NCI-H2227 treated with DMSO at 0.1 percent for 48 hours (cell line): ENCODE results near the gene CRIP2.

ENCODE experiments used
- DNase-seq: peaks from one replicate; lab custom pipeline; 2025; lab: John Stamatoyannopoulos, UW

CRIP2 gene

DNA sequence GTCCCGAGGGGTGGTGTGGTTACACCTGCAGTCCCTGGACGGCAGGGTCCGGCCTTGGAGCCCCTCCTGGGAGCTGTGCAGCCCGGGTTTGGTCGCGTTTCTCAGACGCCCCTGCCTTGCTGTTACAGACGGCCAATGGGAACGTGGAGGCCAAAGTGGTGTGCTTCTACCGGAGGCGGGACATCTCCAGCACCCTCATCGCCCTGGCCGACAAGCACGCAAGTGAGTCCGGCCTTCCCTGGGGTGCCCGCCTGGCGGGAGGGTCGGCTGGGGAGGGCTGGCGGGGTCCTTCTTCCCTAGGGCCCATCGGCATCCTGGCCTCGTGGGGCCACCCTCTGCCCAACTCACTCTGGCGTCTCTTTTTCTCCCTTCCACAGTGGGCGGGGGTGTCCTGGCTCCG is 29.3 kb upstream of the CRIP2 start:
- no peak for DNase-seq

DNA sequence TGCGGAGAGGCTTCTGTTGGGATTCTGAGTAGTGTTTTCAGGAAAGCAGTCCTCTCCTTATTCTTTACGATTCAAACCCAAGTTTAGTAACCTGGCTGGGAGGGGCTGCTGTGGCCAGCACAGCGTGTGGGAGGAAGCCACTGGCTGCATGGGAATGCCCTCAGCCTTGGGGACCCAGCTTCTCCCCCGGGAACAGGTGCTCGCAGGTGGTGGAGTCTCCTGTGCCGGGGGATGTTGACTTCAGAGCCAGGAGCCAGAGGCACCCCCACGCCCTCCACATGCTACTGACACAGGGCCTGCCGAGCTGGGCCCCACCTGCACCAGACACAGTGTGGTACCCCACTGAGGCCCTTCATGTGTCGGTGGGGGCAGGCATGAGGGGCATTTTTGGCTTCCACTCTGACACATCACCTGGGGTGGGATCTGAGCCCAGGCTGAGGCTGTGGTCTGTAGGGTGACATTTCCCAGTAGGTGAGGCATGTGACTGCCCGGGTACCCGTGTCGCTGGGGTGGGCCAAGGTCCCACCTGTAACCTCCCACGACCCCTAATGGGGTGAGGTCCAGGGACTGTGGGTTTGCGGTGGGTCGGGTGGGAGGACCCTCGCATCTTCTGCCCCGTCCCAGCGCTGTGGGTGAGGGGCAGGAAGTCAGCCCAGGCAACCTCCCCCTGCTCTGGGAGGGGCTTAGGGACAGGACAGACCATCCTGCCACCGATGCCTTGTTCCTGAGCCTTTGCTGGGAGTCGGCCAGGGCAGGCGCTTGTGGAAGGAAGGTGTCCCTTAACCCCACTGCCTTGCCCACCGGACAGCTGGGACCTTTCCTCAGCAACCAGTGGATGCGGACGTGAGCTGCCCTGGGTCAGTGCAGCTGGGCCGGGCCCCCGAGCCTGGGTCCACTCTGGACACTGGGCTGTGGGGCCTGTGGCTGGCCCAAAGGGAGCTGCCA is 28.4 kb upstream of the CRIP2 start:
- no peak for DNase-seq

DNA sequence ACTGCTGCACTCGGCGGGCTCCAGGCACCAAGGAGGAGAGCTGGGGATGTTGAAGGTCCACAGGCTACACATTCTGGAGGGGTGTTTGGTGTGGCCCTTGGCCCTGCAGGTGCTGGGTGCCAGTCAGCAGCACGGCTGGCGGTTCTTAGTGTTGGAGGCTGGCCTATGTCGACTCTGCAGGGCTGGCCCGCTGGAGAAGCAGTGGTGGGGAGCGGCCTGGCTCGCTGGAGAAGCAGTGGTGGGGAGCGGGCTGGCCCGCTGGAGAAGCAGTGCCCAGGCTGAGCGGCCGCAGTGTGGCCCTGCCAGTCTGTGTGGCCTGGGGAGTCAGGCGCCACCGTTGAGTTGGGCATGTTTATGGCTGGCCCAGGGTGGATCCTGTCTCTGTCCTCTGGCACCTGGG is 27.6 kb upstream of the CRIP2 start:
- no peak for DNase-seq

DNA sequence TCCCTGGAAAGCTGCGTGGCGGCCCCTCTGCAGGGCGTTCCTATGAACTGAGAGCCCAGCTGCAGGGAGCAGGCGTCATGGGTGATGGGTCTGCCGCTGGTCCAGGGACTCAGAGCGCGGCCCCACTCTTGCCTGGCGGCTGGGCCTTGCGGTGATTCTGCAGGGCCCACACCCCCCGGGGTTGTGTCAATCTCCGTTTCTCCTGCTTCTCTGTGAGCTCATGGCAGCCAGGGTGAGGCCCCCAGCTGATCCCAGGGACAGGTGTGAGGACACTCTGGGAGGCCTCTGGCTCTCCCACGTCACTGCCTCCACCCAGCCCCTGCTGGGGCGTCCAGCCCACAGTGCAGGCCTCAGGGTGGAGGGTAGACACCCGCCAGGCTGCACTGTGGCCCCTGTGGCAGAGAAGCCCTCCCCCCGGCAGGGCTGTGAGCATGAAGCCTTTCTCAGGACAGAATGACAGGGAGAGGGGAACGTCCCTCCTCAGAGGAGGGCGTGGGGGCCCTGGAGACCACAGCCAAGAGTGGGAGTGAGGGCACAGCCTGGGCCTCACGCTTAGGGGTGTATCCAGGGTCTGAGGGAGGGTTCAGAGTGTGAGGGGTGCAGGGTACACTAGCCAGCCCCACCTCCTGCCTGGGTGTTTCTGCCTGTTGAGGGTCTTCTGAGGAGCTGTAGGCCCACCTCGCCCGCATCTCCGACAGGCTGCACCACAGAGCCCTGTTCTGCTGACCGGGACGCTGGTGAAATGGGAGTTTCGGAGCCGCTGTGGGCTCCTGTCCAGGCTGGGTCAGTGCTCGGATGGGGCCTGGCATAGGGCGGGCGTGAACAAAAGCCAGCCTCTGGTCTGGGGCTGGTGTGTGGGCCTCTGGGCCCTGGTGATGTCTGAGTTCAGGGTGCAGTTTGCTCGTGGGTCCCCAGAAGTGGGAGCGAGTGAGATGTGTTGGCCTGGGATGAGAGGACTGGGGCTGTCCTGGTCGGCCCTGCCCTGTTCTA is 26.7 kb upstream of the CRIP2 start:
- no peak for DNase-seq

DNA sequence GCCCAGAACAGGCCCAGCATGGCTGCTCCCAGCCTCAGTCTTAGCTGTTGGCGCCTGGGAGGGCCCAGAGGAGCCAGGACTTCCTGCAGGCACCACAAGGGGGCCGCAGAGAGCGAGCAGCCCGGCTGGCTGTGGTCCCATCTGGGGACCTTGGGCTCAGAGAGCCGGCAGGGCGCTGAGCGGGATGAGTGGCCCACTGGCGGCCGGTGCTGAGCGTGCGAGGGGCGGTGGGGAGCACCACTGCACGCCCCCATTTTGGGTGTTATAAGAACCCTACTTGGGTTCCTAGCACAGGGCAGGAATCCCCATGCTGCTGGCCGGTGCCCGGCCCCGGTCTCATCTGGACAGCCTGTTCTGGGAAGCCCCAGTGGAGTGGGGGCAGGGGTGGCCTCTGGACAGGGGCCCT is 25.9 kb upstream of the CRIP2 start:
- no peak for DNase-seq

DNA sequence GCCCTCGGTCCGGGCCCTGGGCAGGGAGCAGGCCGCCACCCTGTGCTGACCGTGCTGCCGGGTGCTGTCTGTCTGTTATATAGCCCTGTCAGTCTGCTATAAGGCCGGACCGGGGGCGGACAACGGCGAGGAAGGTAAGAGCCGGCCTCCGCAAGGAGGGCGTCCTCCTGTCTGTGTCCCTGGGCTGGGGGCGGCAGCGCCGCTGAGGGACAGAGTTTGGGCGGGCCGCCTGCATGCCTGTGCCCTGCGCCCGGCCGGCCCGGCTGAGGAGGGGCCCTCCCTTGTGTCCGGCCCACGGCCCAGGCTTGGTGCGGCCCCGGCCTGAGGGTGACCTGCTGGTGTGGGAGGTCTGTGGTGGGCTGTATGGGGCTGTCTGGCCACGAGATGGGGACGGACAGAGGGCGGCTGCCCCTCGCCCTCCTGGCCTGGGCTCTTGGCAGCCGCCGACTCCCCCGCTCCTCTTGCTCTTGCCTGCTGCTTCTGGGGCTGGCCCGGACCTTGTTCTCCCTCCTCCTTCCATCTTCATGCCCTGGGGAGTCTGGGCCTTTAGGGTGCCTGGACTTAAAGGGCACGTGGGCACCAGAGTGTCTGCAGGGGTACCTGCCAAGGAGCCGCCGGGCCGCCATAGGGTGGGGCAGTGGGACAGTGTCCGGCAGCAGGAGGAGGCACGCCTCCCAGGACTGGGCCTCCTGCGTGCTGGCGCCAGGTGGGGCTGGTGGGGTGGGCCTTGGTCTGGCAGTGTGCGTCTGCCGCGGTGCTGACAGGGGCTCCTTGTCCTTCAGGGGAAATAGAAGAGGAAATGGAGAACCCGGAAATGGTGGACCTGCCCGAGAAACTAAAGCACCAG is 25.1 kb upstream of the CRIP2 start:
- DNase-seq: no peak

DNA sequence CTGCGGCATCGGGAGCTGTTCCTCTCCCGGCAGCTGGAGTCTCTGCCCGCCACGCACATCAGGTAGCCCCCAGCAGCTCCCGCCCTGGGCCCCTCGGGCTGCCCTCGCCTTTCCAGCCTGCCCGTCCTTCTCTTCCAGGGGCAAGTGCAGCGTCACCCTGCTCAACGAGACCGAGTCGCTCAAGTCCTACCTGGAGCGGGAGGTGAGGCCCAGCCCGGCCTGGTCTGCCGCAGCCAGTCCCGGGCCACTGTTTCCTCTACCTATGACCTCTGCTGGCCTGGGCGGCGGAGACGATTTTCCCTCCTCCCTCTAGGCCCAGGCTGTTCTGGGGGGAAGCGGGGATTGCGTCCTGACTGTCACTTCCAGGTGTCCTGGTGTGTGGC is 24.5 kb upstream of the CRIP2 start:
- DNase-seq: no peak

DNA sequence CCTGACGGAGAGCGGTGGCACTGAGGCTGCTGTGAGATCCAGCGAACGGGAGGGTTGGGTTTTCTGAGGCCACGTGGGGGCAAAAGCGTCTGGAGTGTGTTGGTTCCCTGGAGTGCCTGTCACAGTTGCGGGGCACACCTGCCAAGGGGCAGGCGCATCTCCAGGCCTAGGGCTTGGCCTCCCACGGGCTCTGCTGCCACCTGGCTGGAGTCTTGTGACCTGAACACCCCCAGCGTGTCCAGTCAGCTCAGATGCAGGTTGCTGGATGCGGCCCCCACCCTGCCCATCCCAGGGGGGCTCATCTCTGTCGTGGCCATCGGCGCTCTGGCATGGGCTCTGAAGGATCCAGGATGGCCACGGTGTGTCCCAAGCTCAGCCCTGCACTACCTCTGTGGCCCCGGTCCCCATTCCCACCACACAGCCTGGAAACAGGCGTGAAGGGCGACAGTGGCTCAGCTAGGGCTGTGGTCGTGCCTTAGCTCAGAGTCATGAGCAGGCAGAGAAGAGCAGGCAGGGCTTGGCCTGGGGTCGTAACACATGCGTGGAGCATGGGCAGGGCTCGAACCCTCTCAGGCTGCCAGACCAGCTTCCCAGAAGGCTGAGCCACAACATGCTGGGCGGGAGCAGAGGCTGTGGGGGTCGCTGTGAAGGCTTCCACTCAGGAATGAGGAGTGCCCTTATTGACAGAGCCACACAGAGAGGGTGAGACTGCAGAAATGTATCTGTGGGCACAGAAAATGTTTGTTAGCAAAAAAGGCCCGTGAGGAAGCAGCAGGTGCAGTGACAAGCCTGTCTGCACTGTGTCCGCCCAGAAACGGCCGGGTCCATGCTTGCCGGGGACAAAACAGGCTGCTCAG is 23.5 kb upstream of the CRIP2 start:
- DNase-seq: no peak

DNA sequence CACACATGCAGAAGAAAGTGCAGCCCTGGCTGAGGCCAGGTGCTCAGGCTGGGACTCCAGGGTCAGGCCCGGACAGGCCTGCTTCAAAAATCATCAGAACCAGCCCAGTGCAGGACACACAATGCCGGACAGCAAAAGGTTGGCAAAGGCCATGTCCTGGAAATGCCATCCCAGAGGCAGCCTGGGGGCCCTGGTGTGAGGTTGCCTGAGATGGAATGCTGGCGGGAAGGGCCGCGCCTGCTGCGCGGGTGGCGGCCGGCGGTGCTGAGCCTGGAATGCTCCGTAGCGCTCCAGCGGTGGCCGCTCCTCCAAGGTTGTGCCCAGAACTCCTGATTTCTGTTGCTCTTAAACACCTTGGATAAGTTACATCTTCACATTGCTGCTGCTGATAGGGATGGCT is 21.7 kb upstream of the CRIP2 start:
- no peak for DNase-seq

DNA sequence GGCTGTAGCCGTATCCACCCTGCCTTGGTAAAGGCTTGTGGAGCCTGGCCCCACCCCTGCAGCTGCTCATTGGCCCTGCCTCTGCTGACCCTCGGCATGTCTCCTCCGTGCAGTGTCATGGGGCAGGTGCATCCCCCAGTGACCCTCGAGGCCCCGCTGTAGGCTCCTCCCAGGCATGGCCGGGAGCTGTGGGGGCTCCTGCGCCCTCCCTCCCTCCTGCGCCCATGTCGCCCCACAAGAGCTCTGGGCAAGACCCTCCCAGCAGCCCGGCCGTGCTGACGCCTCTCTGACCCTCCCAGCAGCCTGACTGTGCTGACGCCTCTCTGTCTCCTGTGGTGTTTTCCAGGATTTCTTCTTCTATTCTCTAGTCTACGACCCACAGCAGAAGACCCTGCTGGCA is 20.8 kb upstream of the CRIP2 start:
- no peak for DNase-seq

DNA sequence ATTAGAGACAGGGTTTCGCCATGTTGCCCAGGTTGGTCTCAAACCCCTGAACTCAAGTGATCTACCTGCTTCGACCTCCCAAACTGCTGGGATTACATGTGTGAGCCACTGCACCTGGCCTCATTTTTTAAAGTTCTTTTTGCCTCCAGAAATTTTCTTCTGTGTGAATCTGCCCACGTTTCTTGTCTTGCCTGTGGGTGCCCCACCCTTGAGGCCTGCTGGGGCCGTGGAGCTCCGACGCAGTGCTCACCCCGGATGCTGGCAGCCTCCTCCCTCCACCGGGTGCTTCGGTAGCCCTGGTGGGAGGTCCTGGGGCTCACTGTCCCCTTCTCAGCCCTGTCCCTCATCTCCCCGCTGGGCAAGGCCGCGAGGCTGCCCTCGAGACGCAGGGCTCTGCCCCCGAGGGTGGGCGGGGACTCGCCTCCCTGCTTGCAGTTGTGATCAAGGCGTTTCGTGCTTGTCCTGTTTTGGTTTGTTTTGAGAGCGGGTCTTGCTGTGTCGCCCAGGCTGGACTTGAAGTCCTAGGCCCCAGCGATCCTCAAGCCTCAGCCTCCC is 19.5 kb upstream of the CRIP2 start:
- DNase-seq: no peak

DNA sequence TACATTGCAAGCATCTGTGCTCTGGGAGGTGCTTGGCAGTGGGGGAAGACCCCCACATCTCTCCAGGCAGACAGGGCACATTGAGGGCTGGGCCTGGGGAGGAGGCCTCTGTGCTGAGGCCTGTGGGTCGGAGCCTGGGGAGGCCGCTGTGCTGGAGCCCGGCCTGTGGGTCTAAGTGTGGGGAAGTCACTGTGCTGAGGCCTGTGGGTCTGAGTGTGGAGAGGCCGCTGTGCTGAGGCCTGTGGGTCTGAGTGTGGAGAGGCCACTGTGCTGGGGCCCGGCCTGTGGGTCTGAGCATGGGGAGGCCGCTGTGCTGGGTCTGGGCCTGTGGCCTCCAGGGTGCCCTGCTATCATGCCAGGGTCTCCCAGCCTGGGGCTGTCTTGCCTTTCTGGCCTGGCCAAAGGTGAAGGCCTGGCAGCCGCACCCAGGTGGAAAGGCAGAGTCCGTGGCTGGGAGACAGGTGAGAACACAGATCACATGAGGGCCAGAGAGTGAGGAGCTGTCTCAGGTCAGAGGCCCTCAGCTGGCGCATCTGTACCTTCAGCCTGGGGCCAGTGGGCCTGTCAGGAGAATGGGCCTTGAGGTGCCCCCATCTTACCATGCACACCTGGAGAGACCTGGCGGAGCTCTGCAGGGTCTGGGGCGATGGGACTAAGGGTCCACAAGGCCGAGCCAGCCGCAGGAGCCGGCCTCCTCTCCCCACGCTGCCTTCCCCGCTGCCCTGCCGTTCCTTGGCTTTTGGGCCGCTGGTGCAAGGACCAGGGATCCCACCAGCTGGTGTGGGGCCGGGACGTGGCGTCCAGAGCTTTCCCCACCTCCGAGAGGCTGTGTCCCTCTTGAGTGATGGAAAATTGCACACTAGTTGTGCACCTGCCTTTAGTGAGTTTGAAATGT is 18.6 kb upstream of the CRIP2 start:
- no peak for DNase-seq

DNA sequence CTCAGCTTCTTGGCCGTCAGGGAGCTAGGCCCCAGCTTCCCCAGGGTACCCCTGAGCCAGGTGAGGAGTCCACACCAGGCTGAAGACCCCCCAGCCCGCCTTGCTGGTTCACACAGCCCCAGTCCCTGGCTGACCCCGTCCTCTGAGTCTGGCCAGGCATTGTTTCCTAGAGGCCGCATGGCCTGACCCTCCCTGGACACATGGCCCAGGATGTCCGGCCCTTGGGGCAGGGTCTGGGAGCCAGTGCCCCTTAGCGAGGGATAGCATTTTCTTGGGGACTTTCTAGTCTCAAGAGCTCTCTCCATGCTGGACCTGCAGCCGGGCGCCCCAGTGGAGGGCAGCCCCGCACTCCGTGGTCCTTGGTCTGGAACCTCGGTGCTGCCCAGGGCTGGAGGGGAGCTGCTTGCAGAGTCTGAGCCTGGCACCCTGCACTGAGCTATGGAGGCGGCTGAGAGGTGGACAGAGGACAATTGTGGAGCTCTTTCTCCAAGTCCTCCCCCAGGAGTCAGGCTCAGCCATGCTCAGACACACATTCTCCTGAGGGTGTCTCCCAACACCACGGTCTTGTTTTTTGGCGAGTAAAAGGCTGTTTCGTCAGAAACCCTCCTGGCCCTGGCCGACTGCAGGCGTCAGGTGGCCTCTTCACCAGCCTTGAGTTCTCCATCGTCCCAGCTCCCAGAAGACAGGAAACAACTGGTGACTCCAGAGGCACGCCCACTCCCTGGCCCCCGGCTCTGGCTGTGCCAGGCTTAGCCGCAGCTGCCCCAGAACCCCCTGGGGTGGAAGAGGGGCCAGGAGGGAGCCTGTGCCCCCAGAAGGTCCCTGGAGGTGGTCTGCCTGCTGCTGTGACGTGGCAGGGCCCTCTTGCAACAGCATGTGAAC is 17.6 kb upstream of the CRIP2 start:
- DNase-seq: no peak

DNA sequence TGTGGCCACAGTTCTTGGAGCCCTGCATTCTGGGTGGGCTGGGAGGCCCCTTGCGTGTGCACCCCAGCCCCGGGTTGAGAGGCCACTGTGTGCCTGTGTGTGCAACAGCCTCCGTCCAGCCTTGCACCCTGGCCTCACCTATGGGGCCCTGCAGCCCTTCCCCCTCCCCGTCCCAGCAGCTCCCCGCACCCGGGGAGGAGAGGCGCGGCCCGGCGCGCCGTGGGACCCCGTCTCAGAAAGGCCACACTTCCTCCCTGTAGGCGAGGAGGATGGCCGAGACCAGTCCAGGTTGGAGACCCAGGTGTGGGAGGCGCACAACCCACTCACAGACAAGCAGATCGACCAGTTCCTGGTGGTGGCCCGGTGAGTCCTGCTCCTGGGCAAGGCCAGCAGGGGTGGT is 16.6 kb upstream of the CRIP2 start:
- DNase-seq: no peak

DNA sequence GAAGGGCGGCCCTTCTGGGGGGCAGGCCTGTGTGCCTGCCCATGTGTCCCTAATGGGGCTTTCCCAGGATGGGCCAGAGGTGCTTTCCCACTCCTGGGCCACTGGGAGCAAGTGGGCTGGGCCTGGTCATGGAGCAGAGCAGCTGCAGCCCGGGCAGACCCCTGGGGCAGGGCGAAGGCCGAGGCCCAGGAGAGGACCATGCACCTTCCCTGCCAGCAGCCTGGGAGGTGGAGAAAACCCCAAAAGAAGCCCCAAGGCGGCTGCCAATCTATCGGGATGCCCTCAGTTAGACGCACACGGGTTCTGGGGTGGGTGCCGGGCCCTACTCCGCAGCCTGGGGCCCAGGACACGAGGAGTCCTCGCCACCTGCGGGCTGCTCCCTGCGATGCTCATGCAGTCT is 16.1 kb upstream of the CRIP2 start:
- DNase-seq: no peak

DNA sequence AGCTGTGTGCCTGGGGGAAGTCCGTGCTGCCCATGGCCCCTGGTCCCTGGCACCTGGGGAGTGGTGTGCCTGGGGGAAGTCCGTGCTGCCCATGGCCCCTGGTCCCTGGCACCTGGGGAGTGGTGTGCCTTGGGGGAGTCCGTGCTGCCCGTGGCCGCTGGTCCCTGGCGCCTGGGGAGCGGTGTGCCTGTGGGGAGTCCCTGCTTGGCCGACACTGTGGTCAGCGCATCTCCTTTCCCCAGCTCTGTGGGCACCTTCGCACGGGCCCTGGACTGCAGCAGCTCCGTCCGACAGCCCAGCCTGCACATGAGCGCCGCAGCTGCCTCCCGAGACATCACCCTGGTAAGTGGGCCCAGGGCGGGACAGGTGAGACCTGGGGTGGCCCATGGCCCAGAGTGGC is 14.5 kb upstream of the CRIP2 start:
- DNase-seq: no peak

DNA sequence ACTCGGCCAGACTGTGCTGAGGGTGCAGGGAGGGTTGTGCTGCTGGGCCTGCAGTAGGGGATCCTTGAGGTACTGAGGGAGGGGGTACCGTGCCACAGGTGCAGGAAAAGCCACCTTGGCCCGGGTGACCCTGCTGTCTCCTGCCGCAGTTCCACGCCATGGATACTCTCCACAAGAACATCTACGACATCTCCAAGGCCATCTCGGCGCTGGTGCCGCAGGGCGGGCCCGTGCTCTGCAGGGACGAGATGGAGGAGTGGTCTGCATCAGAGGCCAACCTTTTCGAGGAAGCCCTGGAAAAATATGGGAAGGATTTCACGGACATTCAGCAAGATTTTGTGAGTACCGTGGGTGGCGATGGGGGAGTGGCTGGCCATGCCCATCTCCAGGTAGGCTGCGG is 14.0 kb upstream of the CRIP2 start:
- no peak for DNase-seq

DNA sequence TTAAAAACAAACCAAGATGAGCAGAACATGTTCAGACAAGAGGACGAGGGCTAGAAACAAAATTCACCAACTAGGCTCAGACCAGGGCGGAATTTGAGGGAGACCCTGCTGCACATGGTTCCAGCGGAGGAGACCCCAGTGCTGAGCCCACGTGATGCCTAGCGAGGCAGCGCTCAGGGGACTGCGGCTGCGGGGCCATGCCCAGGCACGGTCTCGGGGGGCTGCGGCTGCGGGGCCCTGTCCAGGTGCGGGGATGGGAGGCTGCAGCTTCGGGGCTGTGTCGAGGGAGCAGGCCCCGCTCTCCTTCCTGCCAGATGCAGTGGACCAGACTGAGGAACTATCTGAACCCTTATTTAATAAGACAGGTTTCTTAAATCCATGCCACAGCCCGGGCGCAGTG is 12.7 kb upstream of the CRIP2 start:
- DNase-seq: no peak

DNA sequence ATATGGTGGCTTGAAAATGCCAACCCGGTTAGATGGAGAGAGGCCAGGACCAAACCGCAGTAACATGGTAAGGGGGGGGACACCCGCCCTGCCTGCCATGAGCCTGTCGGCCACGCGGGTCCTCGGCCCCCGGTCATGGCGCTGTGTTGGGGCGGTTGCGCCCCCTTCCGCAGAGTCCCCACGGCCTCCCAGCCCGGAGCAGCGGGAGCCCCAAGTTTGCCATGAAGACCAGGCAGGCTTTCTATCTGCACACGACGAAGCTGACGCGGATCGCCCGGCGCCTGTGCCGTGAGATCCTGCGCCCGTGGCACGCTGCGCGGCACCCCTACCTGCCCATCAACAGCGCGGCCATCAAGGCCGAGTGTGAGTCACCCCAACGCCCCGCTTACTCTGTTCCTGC is 10.1 kb upstream of the CRIP2 start:
- no peak for DNase-seq
